ENCODE measurements around the gene ATG13. TPM values are rescaled to one million over a fixed set of nuclear protein-coding genes. Genes with fewer than 3 reads are reported as not detected.

Gene ATG13
- total RNA-seq, 1 donor from 2014 or later, result 51.3 TPM

DNA sequence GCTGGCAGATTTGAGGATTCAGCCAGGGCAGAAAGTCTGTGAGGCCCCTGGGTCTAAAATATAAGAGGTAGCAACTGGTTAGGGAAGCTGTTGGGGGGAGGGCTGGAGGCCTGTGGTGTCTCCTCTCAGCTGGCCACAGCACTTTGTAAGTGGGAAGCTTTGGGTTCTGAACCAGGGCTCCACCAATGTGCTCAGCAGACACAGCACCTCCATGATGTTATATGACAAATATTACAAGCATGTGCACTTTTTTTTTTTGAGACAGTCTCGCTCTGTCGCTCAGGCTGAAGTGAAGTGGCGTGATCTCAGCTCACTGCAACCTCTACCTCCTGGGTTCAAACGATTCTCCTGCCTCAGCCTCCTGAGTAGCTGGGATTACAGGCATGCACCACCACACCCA lies 75.1 kb downstream of the ATG13 start:
- DNase-seq (ENCODE audit: low read depth, low spot score), result no peak
- Mint-ChIP-seq H3K9me3 (no peaks in the 10 kb centered on the region), H3K4me1 (peaks cover under 1% of the 10 kb centered on the region), H3K27me3 (ENCODE audit: low read depth) (no peaks in the 10 kb centered on the region), H3K27ac (ENCODE audit: unreplicated experiment) (no peak overlapping the region), H3K36me3 (ENCODE audit: low read depth) (no peaks in the 10 kb centered on the region), H3K4me3 (no peak overlapping the region)
- TF ChIP-seq, protein P1, sequence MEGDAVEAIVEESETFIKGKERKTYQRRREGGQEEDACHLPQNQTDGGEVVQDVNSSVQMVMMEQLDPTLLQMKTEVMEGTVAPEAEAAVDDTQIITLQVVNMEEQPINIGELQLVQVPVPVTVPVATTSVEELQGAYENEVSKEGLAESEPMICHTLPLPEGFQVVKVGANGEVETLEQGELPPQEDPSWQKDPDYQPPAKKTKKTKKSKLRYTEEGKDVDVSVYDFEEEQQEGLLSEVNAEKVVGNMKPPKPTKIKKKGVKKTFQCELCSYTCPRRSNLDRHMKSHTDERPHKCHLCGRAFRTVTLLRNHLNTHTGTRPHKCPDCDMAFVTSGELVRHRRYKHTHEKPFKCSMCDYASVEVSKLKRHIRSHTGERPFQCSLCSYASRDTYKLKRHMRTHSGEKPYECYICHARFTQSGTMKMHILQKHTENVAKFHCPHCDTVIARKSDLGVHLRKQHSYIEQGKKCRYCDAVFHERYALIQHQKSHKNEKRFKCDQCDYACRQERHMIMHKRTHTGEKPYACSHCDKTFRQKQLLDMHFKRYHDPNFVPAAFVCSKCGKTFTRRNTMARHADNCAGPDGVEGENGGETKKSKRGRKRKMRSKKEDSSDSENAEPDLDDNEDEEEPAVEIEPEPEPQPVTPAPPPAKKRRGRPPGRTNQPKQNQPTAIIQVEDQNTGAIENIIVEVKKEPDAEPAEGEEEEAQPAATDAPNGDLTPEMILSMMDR (conservative IDR thresholded peaks at IDR 0.05), result no peak

DNA sequence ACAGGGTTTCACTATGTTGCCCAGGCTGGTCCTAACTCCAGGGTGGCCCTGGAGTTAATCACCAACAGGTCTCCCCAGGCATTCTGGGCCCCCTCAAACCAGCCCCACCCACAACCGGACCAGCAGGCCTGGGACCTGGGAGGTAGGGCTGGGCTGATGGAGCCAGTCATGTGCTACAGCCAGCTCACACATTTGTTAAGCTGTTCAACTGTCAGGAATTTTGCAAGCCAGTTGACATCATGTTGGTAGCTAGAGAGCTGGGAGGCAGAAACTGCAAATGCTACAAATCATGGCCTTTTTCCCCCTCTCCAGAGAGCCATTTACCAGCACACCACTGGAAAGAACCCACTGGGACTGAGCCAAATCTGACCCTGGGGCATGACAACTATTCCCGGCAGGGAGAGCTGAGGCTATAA lies 76.3 kb downstream of the ATG13 start:
- H3K4me3 Mint-ChIP-seq, result no peak overlapping the region
- no peaks in the 10 kb centered on the region for H3K9me3 Mint-ChIP-seq
- H3K4me1 Mint-ChIP-seq, result peaks cover 8% of the 10 kb centered on the region
- no peaks in the 10 kb centered on the region for H3K36me3 Mint-ChIP-seq (ENCODE audit: low read depth)
- TF ChIP-seq, protein P1 (conservative IDR thresholded peaks at IDR 0.05), result no peak
- no peaks in the 10 kb centered on the region for H3K27me3 Mint-ChIP-seq (ENCODE audit: low read depth)
- DNase-seq (ENCODE audit: low read depth, low spot score), result no peak
- no peak overlapping the region for H3K27ac Mint-ChIP-seq (ENCODE audit: unreplicated experiment)

DNA sequence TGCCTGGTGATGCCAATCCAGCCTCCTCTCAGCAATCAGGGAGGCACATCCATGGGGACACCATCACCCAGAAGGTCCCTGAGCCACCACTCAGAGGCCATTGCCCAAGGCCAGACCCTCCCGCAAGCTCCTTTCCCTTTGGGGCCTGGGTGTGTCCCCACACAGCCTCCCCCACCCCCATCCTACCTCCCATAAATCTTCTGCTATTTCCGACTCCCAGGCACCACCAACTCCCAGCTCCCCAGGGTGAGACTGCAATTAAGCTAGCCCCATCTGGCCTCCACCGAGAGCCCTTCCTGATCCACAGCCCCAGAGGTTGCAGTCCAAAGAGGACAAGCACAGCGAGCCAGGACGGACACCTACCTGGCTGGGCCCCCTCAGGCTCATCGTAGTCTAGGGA lies 76.7 kb downstream of the ATG13 start:
- no peak overlapping the region for H3K4me3 Mint-ChIP-seq
- TF ChIP-seq, protein P1 (conservative IDR thresholded peaks at IDR 0.05), result no peak
- no peak for DNase-seq (ENCODE audit: low read depth, low spot score)
- no peaks in the 10 kb centered on the region for H3K36me3 Mint-ChIP-seq (ENCODE audit: low read depth)
- H3K27me3 Mint-ChIP-seq (ENCODE audit: low read depth), result no peaks in the 10 kb centered on the region
- H3K27ac Mint-ChIP-seq (ENCODE audit: unreplicated experiment), result peak overlapping the region; percentile 78
- peaks cover 12% of the 10 kb centered on the region for H3K4me1 Mint-ChIP-seq
- no peaks in the 10 kb centered on the region for H3K9me3 Mint-ChIP-seq

DNA sequence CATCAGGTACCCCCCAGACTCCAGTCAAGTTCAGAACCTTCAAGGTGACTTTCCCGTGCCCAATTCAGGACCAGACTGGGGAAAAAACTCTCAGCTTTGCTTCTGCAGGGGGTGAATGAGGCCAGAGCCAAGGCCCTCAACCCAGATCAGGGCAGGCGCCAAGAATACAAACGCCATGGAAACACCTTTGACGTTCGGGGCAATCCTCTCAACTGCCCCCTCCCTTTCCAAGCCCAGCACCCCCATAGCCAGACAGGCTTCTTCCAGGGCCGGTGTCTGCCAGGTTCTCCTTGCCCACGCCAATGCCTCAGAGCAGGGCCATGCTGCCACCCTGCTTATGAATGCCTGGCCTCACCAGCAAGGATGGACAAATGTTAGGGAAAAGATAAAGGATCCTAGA lies 77.3 kb downstream of the ATG13 start:
- no peak overlapping the region for H3K27ac Mint-ChIP-seq (ENCODE audit: unreplicated experiment)

DNA sequence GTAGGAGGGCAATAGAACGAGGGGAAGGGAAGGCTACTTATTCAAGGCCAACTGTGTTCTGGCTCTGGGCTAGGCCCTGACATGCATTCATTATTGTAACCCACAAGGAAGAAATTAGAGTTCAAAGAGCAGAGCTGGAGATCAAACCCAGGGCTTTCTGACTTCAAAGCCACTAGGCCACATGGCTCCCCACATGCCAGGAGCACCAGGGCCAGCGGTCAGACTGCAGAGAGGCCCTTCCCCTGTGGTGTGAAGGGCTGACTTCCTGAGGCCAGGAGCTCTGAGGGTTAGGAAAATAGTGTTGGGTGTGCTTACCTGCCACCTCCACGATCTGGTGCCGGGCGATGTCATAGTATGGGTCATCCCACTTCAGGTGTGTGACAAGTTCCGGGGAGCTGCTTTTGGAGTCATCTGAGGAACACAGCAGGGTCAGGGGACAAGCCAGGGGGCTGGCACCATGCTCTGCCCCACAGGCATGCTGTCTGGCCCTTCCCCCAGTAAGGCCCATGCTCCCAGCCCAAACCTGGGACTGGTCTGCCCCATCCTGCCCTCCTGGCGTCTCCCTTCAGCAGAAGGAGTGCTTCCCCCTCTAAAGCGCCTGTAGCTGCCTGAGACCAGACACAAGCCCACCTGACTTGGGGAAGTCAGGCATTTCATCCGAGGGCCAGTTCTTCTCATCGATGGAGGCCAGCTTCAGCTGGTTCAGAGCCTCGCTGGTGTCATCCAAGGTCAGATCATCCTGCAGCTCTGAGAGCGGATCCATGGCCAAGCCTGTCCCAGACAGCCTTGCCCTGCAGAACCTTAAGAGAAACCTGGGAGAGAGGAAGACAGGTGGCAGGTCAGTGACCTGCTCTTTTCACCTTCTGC lies 78.2 kb downstream of the ATG13 start:
- Mint-ChIP-seq H3K27ac (ENCODE audit: unreplicated experiment) (peak overlapping the region; percentile 57), H3K27me3 (ENCODE audit: low read depth) (no peaks in the 10 kb centered on the region), H3K4me3 (peak overlapping the region; percentile 54), H3K4me1 (peaks cover 21% of the 10 kb centered on the region), H3K36me3 (ENCODE audit: low read depth) (no peaks in the 10 kb centered on the region), H3K9me3 (no peaks in the 10 kb centered on the region)
- TF ChIP-seq, protein P1 (conservative IDR thresholded peaks at IDR 0.05), result no peak
- no peak for DNase-seq (ENCODE audit: low read depth, low spot score)

More for the DNA sequence above, 77.3 kb downstream of the ATG13 start:
- H3K4me3 Mint-ChIP-seq, result no peak overlapping the region
- H3K4me1 Mint-ChIP-seq, result peaks cover 15% of the 10 kb centered on the region
- no peaks in the 10 kb centered on the region for H3K36me3 Mint-ChIP-seq (ENCODE audit: low read depth)
- H3K27me3 Mint-ChIP-seq (ENCODE audit: low read depth), result no peaks in the 10 kb centered on the region
- no peak for DNase-seq (ENCODE audit: low read depth, low spot score)
- TF ChIP-seq, protein P1 (conservative IDR thresholded peaks at IDR 0.05), result no peak
- H3K9me3 Mint-ChIP-seq, result no peaks in the 10 kb centered on the region

Data from neural crest cell (in vitro differentiated cells).